ENCODE results near the gene RAN.

Gene RAN

DNA sequence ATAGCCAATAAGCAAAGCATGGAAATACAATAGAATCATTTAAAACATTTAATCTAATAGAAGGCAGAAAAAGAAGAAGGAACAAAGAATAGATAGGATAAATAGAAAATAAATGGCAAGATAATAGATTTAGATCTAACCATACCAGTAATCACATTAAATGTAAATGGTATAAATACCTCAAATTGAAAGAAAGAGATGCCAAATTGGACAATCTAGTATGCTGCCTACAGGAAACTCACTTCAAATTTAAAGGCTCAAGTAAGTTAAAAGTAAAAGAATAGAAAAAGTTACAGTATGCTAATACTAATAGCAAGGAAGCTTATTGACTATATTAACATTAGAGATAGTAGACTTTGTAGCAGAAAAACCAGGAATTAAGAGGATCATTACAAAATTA lies 40.1 kb downstream of the RAN start:
- Histone ChIP-seq H3K36me3 (ENCODE audit: insufficient read depth, low read length) (no peaks in the 10 kb centered on the region), H3K4me3 (ENCODE audit: low read length) (no peak overlapping the region)

DNA sequence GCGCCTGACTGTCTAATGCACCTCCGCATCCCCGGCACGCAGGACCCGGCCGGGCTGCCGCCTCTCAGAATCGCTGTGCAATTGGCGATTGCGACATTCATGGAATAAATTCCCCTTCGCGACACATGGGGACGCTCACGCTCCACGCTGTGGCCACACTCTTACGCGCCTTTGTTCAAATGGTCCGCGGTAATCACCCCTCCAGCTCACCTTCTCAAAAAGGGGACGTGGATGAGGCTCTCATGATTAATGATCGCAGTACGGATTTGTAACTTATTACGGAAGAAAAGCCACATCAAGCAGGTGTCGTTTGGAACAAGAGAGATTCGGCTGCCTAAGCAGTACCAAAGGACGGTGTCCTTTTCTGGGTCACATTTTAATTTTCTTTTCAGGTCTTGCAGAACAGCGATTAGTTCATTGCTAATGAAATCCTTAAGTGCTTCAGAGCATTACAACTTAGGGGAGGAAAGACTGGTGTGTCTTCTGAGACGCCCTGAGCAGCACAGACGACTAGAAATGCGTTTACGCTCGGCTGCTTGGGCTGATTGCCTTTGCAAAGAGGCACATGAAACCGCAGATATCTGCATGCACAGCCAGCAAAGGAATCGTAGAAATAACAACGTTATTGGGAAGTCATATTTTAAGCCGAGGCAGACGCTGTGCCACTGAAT lies 44.5 kb downstream of the RAN start:
- Histone ChIP-seq H3K4me1 (ENCODE audit: insufficient read depth, low read length) (peaks cover 4% of the 10 kb centered on the region), H2AFZ (ENCODE audit: low read depth, low read length) (no peak overlapping the region), H3K36me3 (ENCODE audit: insufficient read depth, low read length) (no peaks in the 10 kb centered on the region), H3K27me3 (ENCODE audit: insufficient read depth, low read length) (peaks cover 4% of the 10 kb centered on the region), H3K4me3 (ENCODE audit: low read length) (no peak overlapping the region), H3K9me3 (ENCODE audit: low read length) (peaks cover 5% of the 10 kb centered on the region)

More for the DNA sequence above, 40.1 kb downstream of the RAN start:
- no peaks in the 10 kb centered on the region for H3K27me3 ChIP-seq (ENCODE audit: insufficient read depth, low read length)
- peaks cover 4% of the 10 kb centered on the region for H3K4me1 ChIP-seq (ENCODE audit: insufficient read depth, low read length)
- H3K9me3 ChIP-seq (ENCODE audit: low read length) = peaks cover 2% of the 10 kb centered on the region
- no peak overlapping the region for H2AFZ ChIP-seq (ENCODE audit: low read depth, low read length)

DNA sequence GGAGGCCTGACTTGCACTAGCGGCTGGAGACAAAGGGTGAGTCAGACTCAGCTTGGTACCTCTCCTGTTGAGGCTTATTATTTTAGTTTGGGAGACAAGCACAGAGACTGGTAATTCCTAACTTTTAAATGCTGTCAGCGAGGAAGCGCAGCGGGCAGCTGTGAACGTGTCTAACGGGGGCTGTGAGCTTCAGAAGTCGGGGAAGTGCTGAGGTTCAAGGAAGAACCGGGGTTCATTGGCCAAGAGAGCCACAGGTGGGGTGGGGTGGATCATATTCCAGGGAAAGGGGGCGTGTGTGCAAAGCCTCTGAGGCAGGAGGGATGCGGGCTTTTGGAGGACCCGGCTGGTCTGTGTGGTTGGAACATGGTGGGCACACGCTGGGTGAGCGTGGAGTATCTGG lies 45.7 kb downstream of the RAN start:
- H3K9me3 ChIP-seq (ENCODE audit: low read length) = peaks cover 7% of the 10 kb centered on the region
- H3K4me3 ChIP-seq (ENCODE audit: low read length) = no peak overlapping the region
- peaks cover 4% of the 10 kb centered on the region for H3K4me1 ChIP-seq (ENCODE audit: insufficient read depth, low read length)
- H3K27me3 ChIP-seq (ENCODE audit: insufficient read depth, low read length) = peaks cover 4% of the 10 kb centered on the region
- no peak overlapping the region for H2AFZ ChIP-seq (ENCODE audit: low read depth, low read length)
- no peaks in the 10 kb centered on the region for H3K36me3 ChIP-seq (ENCODE audit: insufficient read depth, low read length)

DNA sequence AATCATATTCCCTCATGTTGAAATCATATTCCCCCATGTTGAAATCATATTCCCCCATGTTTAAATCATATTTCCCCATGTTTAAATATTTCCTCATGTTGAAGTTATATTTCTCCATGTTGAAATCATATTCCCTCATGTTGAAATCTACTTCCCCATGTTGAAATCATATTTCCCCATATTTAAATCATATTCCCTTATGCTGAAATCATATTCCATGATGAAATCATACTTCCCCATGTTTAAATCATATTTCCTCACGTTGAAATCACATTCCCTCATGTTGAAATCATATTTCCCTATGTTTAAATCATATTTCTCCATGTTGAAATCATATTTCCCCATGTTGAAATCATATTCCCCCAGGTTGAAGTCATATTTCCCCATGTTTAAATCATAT lies 47.2 kb downstream of the RAN start:
- Histone ChIP-seq H3K36me3 (ENCODE audit: insufficient read depth, low read length) (no peaks in the 10 kb centered on the region), H3K4me3 (ENCODE audit: low read length) (no peak overlapping the region), H2AFZ (ENCODE audit: low read depth, low read length) (no peak overlapping the region), H3K9me3 (ENCODE audit: low read length) (peaks cover 5% of the 10 kb centered on the region), H3K27me3 (ENCODE audit: insufficient read depth, low read length) (peaks cover 4% of the 10 kb centered on the region), H3K4me1 (ENCODE audit: insufficient read depth, low read length) (peaks cover 4% of the 10 kb centered on the region)

DNA sequence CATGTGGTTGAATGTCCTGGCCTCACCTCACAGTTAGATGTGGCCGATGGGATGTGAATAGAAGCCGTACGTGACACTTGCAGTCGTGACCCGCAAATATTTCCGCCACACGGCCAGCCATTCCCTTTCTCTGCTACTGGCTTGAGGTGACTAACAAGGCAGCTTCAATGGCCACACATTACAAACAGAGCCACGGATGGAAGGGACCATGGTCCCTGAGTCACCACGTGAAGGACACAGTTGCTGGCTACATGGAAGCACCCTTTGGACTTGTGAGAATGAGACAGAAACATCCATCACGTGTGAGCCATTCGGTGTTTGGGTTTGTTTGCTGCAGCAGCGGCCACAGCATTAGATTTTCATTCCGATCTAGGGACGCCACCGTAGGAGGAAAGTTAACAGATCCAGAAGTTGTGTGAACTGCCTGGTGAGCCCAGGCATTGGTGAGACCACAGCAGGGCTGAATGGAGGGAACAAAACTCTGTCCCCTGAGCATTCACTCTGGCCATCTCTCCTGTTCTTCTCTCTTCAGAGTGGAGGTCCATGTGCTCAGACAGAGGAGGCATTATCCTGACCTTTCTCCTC lies 48.3 kb downstream of the RAN start:
- Histone ChIP-seq H3K9me3 (ENCODE audit: low read length) (peaks cover 5% of the 10 kb centered on the region), H3K36me3 (ENCODE audit: insufficient read depth, low read length) (no peaks in the 10 kb centered on the region), H3K27me3 (ENCODE audit: insufficient read depth, low read length) (peaks cover 4% of the 10 kb centered on the region), H3K4me1 (ENCODE audit: insufficient read depth, low read length) (peaks cover 4% of the 10 kb centered on the region), H3K4me3 (ENCODE audit: low read length) (no peak overlapping the region), H2AFZ (ENCODE audit: low read depth, low read length) (no peak overlapping the region)

DNA sequence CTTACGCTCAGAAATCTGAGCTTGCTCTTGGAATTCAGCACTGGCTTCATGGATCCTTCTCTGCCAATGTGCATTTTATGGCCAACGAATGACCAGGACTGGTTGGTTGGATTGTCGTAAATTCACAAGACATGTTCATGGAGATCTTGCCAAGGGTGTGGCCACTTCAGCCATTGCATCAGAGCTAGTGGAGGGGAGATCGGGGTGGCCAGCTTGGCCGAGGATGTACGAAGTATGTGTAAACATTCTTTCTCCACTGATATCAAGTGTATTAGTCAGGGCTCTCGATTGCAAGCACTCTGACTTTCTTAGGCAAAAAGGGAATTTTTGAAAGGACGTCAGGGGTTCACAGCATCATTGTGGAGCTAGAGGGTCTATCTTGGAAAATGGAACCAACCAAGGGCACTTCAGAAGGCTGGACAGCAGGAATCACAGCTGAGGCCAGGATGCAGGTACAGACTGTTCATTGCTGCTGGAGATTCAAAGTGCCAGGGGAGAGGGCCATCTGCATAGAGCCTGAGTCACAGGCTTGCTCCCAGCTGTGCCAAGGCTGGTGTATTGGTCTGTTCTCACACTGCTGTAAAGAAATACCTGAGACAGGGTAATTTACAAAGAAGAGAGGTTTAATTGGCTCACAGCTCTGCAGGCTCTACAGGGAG lies 49.0 kb downstream of the RAN start:
- H3K27me3 ChIP-seq (ENCODE audit: insufficient read depth, low read length) = peaks cover 4% of the 10 kb centered on the region
- H3K4me1 ChIP-seq (ENCODE audit: insufficient read depth, low read length) = peaks cover 4% of the 10 kb centered on the region
- H3K36me3 ChIP-seq (ENCODE audit: insufficient read depth, low read length) = no peaks in the 10 kb centered on the region
- H2AFZ ChIP-seq (ENCODE audit: low read depth, low read length) = no peak overlapping the region
- H3K9me3 ChIP-seq (ENCODE audit: low read length) = peaks cover 5% of the 10 kb centered on the region
- H3K4me3 ChIP-seq (ENCODE audit: low read length) = no peak overlapping the region

DNA sequence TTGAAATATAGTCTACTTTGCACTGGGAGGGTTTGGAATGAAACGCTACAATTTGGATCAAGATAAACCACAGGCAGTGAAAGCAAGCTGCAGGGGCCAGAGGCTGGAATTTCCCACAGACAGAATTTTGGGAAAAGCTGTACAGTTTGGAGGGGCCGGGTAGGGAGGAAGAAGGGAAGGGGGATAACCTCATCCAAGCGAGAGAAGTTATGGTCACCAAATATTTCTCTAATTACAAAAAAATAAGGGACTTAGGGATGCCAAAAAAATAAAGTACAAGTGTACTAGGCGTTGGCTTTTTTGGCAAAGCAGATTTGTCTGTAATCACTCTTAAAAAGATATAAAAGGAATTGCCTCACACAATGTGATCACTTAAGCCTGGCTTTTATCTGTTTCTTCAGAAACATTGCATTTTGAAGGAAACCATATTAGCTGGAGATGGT lies 50.7 kb downstream of the RAN start:
- peaks cover 5% of the 10 kb centered on the region for H3K9me3 ChIP-seq (ENCODE audit: low read length)
- no peaks in the 10 kb centered on the region for H3K36me3 ChIP-seq (ENCODE audit: insufficient read depth, low read length)
- no peak overlapping the region for H2AFZ ChIP-seq (ENCODE audit: low read depth, low read length)
- H3K27me3 ChIP-seq (ENCODE audit: insufficient read depth, low read length) = peaks cover 4% of the 10 kb centered on the region
- H3K4me1 ChIP-seq (ENCODE audit: insufficient read depth, low read length) = no peaks in the 10 kb centered on the region
- H3K4me3 ChIP-seq (ENCODE audit: low read length) = no peak overlapping the region

DNA sequence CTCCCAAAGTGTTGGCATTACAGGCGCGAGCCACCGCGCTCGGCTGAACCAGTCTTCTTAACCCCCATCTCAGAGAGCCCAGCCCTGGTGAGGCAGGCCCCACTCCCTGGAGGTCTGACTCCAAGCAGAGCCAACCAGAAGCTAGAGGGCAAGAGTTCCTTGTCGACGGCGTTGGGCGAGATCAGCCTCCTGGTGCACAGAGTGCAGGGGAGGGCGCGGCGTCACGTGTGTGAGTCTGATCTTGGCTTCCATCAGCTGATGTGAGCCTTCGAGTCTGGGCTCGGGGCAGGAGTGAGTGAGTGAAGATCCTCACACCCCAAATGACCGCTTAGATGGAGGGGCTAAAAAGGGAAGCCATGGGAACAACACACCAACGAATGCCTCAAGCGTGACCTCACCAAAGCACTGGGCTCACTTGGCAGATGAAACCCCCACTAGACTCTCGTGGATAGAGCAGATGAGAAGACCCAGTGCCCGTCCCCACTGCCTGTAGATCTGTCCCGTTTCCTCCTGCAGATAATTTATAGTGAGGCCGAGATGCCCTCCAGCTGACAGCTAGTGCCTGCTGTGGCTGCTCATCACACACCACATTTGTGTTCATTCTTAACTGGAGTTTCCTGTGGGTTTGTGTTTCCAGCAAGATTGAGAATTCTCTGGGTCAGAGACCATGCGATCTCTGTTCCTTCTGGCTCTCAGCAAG lies 53.2 kb downstream of the RAN start:
- H3K27me3 ChIP-seq (ENCODE audit: insufficient read depth, low read length) = peaks cover 7% of the 10 kb centered on the region
- H3K4me1 ChIP-seq (ENCODE audit: insufficient read depth, low read length) = no peaks in the 10 kb centered on the region
- H3K36me3 ChIP-seq (ENCODE audit: insufficient read depth, low read length) = no peaks in the 10 kb centered on the region
- no peak overlapping the region for H2AFZ ChIP-seq (ENCODE audit: low read depth, low read length)
- H3K9me3 ChIP-seq (ENCODE audit: low read length) = peaks cover 3% of the 10 kb centered on the region
- no peak overlapping the region for H3K4me3 ChIP-seq (ENCODE audit: low read length)

DNA sequence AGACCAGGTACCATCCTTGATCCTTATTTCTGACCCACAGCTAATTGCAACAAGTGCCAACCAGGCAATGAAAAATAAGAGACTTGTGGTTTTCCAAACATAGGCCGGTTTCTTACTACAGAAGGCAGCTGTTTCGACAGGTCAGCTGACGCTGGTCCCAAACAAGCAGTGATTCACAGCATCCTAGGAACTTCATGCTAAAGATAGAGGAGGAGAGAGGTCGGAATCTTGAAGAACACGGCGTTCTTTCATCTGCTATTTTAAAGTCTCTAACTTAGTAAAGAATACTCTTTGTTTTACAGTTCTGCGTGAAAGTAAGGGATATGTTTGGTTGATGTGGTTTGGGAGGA lies 53.8 kb downstream of the RAN start:
- Histone ChIP-seq H3K9me3 (ENCODE audit: low read length) (peaks cover 2% of the 10 kb centered on the region), H3K36me3 (ENCODE audit: insufficient read depth, low read length) (no peaks in the 10 kb centered on the region), H3K4me1 (ENCODE audit: insufficient read depth, low read length) (no peaks in the 10 kb centered on the region), H3K4me3 (ENCODE audit: low read length) (no peak overlapping the region), H3K27me3 (ENCODE audit: insufficient read depth, low read length) (peaks cover 6% of the 10 kb centered on the region), H2AFZ (ENCODE audit: low read depth, low read length) (no peak overlapping the region)

All from neuron (in vitro differentiated cells).